SK-N-SH (cell line): ENCODE measurements around the gene RAMACL. TPM values are rescaled to one million over a fixed set of nuclear protein-coding genes. Genes with fewer than 3 reads are reported as not detected.

Experiments used
- CTCF ChIA-PET: fragments of 300-600, 350-600 bp; formaldehyde crosslinking; extraction: SDS; loops from one replicate; lab custom pipeline; 2021; lab: Yijun Ruan, JAX
- POLR2A ChIA-PET: fragments of 350-600 bp; sonication (Branson Sonifier 250); formaldehyde crosslinking; extraction: SDS; loops from one replicate; lab custom pipeline; 2020; ENCODE audit warnings: antibody characterized with exemption, inconsistent platforms; lab: Yijun Ruan, JAX
- DNase-seq: peaks from one replicate; pipeline ENCODE4 v3.0.0; 2012
- H2AFZ ChIP-seq: fragments of 200-600 bp; sonication (generic); 2 replicates; pipeline ENCODE4 v1.8.1; 2016; ENCODE audit warnings: antibody characterized with exemption, mild to moderate bottlenecking, low read depth
- H3F3A ChIP-seq: fragments of 200-600 bp; sonication (generic); replicated peaks from 2 replicates; pipeline ENCODE3; 2016; ENCODE audit warnings: antibody characterized with exemption, mild to moderate bottlenecking; ENCODE audit not compliant: insufficient read depth
- H3K27ac ChIP-seq, 2 experiments: fragments of 200-500 bp in 1 of 2; fragments of 200-600 bp in 1 of 2; sonication (Bioruptor generic) in 1 of 2; sonication (generic), shearing (Covaris generic) in 1 of 2; 2 replicates each; pipeline versions ENCODE4 v1.5.1 to v1.6.1; 2014 to 2016; ENCODE audit warnings: low read depth in 2 of 2, inconsistent platforms in 1 of 2, low read length in 1 of 2, mild to moderate bottlenecking in 1 of 2, mixed read lengths in 1 of 2
- H3K27me3 ChIP-seq: fragments of 200-600 bp; sonication (generic), shearing (Covaris generic); 2 replicates; pipeline ENCODE4 v1.6.1; 2016; ENCODE audit warnings: mixed run types; ENCODE audit not compliant: insufficient read depth
- H3K36me3 ChIP-seq, 2 experiments: fragments of 200-500 bp in 1 of 2; fragments of 200-600 bp in 1 of 2; sonication (Bioruptor generic) in 1 of 2; sonication (generic) in 1 of 2; replicated peaks in 1 of 2; 2 replicates each; pipeline versions ENCODE3 to v1.5.1; 2014 to 2016; ENCODE audit warnings: low read length in 1 of 2, mild to moderate bottlenecking in 1 of 2; ENCODE audit not compliant: insufficient read depth in 2 of 2, control insufficient read depth in 1 of 2
- H3K4me1 ChIP-seq, 2 experiments: fragments of 200-500 bp in 1 of 2; fragments of 200-600 bp in 1 of 2; sonication (Bioruptor generic) in 1 of 2; sonication (generic), shearing (Covaris generic) in 1 of 2; 2 replicates each; pipeline versions ENCODE4 v1.5.1 to v1.6.1; 2014 to 2016; ENCODE audit warnings: low read depth in 1 of 2, low read length in 1 of 2, mixed run types in 1 of 2; ENCODE audit not compliant: insufficient read depth in 2 of 2, control insufficient read depth in 1 of 2
- H3K4me2 ChIP-seq: fragments of 200-600 bp; sonication (generic), shearing (Covaris generic); 2 replicates; pipeline ENCODE4 v1.6.1; 2017; ENCODE audit warnings: mixed run types
- H3K4me3 ChIP-seq, 2 experiments: fragments of 200-500 bp in 1 of 2; fragments of 200-600 bp in 1 of 2; sonication (Bioruptor generic) in 1 of 2; sonication (generic), shearing (Covaris generic) in 1 of 2; 2 replicates each; pipeline versions ENCODE4 v1.5.1 to v1.8.1; 2014 to 2016; ENCODE audit warnings: low read depth in 2 of 2, inconsistent platforms in 1 of 2, low read length in 1 of 2, mild to moderate bottlenecking in 1 of 2, mixed read lengths in 1 of 2, moderate library complexity in 1 of 2
- H3K79me2 ChIP-seq: fragments of 200-600 bp; sonication (generic); 2 replicates; pipeline ENCODE4 v1.8.1; 2017; ENCODE audit warnings: mild to moderate bottlenecking; ENCODE audit not compliant: insufficient read depth
- H3K9ac ChIP-seq: fragments of 200-600 bp; sonication (generic); 2 replicates; pipeline ENCODE4 v1.6.1; 2017; ENCODE audit warnings: mixed run types
- H3K9me2 ChIP-seq: fragments of 200-600 bp; sonication (generic); 2 replicates; pipeline ENCODE4 v1.6.1; 2017; ENCODE audit warnings: mixed run types
- H3K9me3 ChIP-seq: fragments of 200-600 bp; sonication (generic); 2 replicates; pipeline ENCODE4 v1.6.1; 2017; ENCODE audit warnings: mixed run types, mild to moderate bottlenecking, moderate library complexity
- H4K20me1 ChIP-seq: fragments of 200-600 bp; sonication (generic); 2 replicates; pipeline ENCODE4 v1.6.1; 2017; ENCODE audit warnings: mild to moderate bottlenecking, mixed run types; ENCODE audit not compliant: insufficient read depth
- CHD2 ChIP-seq: fragments of 150-350 bp; IDR thresholded peaks from 2 replicates; pipeline ENCODE4 v1.6.1; 2018; ENCODE audit warnings: low read length; ENCODE audit not compliant: partially characterized antibody
- CTCF ChIP-seq: fragments of 200-600 bp; sonication (generic); IDR thresholded peaks from 2 replicates; pipeline ENCODE4 v1.6.1; 2017; ENCODE audit warnings: antibody characterized with exemption, mild to moderate bottlenecking, moderate library complexity
- ELF1 ChIP-seq: IDR thresholded peaks from 2 replicates; pipeline ENCODE4 v1.4.0; 2012
- FOXJ3 ChIP-seq: sonication (generic); formaldehyde crosslinking; IDR thresholded peaks from 2 replicates; pipeline ENCODE4 v1.5.1; 2020; ENCODE audit warnings: mild to moderate bottlenecking, missing genetic modification reagents
- FOXM1 ChIP-seq: IDR thresholded peaks from 2 replicates; pipeline ENCODE4 v1.4.0; 2012; ENCODE audit warnings: low read depth, mild to moderate bottlenecking
- GABPA ChIP-seq: IDR thresholded peaks from 2 replicates; pipeline ENCODE4 v1.4.0; 2012; ENCODE audit warnings: low read depth, mild to moderate bottlenecking
- JUND ChIP-seq: IDR thresholded peaks from 2 replicates; pipeline ENCODE4 v1.4.0; 2012
- MAX ChIP-seq: IDR thresholded peaks from 2 replicates; pipeline ENCODE4 v1.4.0; 2012; ENCODE audit warnings: low read depth
- MEF2A ChIP-seq: IDR thresholded peaks from 2 replicates; pipeline ENCODE4 v1.4.0; 2012; ENCODE audit warnings: low read depth, borderline replicate concordance
- MXI1 ChIP-seq: IDR thresholded peaks from 2 replicates; pipeline ENCODE4 v1.6.1; 2012; ENCODE audit warnings: mild to moderate bottlenecking, low read depth, low read length, improper control_type of control experiment
- NRF1 ChIP-seq: IDR thresholded peaks from 2 replicates; pipeline ENCODE4 v1.6.1; 2012; ENCODE audit warnings: low read depth, mild to moderate bottlenecking, low read length
- POLR2AphosphoS5 ChIP-seq: IDR thresholded peaks from 2 replicates; pipeline ENCODE4 v1.6.1; 2012; ENCODE audit warnings: low read depth, low read length
- RAD21 ChIP-seq: IDR thresholded peaks from 2 replicates; pipeline ENCODE4 v1.6.1; 2012; ENCODE audit warnings: mild to moderate bottlenecking, low read length
- RCOR1 ChIP-seq: fragments of 150-350 bp; IDR thresholded peaks from 2 replicates; pipeline ENCODE4 v1.6.1; 2017; ENCODE audit warnings: antibody characterized with exemption, low read length
- REST ChIP-seq: IDR thresholded peaks from 2 replicates; pipeline ENCODE4 v1.6.1; 2012; ENCODE audit warnings: mild to moderate bottlenecking, low read depth, low read length, moderate library complexity
- RFX5 ChIP-seq: IDR thresholded peaks from 2 replicates; pipeline ENCODE4 v1.6.1; 2012; ENCODE audit warnings: mild to moderate bottlenecking, improper control_type of control experiment, low read length
- TAF1 ChIP-seq: IDR thresholded peaks from 2 replicates; pipeline ENCODE4 v1.6.1; 2012; ENCODE audit warnings: low read depth, mild to moderate bottlenecking, low read length, moderate library complexity, borderline replicate concordance
- TCF12 ChIP-seq: IDR thresholded peaks from 2 replicates; pipeline ENCODE4 v1.4.0; 2012
- TEAD4 ChIP-seq: IDR thresholded peaks from 2 replicates; pipeline ENCODE4 v1.4.0; 2012; ENCODE audit warnings: mild to moderate bottlenecking, borderline replicate concordance; ENCODE audit not compliant: insufficient read depth
- YY1 ChIP-seq: IDR thresholded peaks from 2 replicates; pipeline ENCODE4 v1.4.0; 2012; ENCODE audit warnings: low read depth, mild to moderate bottlenecking
- WGBS: methylation state at CpG from one replicate; pipeline ENCODE4 v1.1.6; 2017; ENCODE audit warnings: low lambda C conversion rate; 5-methylcytosine and 5-hydroxymethylcytosine counted together
- polyA plus RNA-seq, 3 experiments: library from polyadenylated mRNA; depleted of rRNA; stranded (reverse); fragments of >200 nt; gene quantifications; 2 replicates each; pipeline ENCODE4 v1.2.3, GENCODE V29; 2012
- TF ChIP-seq, protein P1 (sequence below): fragments of 150-350 bp; IDR thresholded peaks from 2 replicates; pipeline ENCODE4 v1.6.1; 2017; ENCODE audit warnings: antibody characterized with exemption, low read length, low read depth, borderline replicate concordance
- TF ChIP-seq, protein P2 (sequence below): IDR thresholded peaks from 2 replicates; pipeline ENCODE4 v1.4.0; 2012; ENCODE audit warnings: low read depth, borderline replicate concordance

Gene RAMACL
- polyA plus RNA-seq, 1 of the 3 experiments (the other 2 are of a cell fraction), result 0.10 TPM

DNA sequence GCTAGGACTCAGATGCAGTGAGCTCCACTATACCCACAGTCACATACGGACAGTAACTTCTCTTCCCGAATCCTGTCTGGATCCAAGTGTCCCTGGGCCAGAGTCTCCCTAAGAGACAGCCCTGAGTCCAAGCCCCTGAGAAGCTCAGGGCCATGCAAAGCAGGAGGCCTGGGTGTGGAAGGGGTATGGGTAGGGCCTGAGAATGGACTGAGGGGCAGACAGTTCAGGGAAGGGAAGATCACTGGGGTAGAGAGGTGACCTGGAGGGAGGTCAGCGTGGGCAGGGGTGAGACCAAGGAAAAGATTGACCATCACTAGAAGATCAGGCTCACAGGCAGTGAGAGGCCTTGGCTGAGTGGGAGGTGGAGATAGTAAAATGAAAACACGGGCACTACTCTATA lies 31.8 kb upstream of the RAMACL start:
- Histone ChIP-seq H3K4me1 (peaks cover 32 to 87% of the 10 kb centered on the region in 2 experiments), H3K36me3 (peaks cover 19 to 26% of the 10 kb centered on the region in 2 experiments), H3K27me3 (no peaks in the 10 kb centered on the region), H4K20me1 (peaks cover 7% of the 10 kb centered on the region; the same call in 1 of the 2 replicates), H3K9me2 (no peaks in the 10 kb centered on the region), H3K9me3 (no peaks in the 10 kb centered on the region), H3K4me2 (no peak overlapping the region), H2AFZ (no peak overlapping the region), H3K9ac (no peak overlapping the region), H3F3A (peaks cover 36% of the 10 kb centered on the region), H3K79me2 (peaks cover 85% of the 10 kb centered on the region), H3K27ac (peak overlapping the region; percentile 93 to 97), H3K4me3 (no peak overlapping the region)
- ChIA-PET POLR2A (no interaction called here), CTCF (interaction anchor here (1.1 kb wide), 1 partner anchor 23 kb away, joined by 3 read pairs; no protein-coding TSS in a partner anchor)
- no peak for DNase-seq
- 95% methylated on average over 4 of the region's 4 CpGs for WGBS
- TF ChIP-seq CHD2, result no peak
- no peak for TF ChIP-seq POLR2AphosphoS5
- TF ChIP-seq NRF1, result no peak
- TF ChIP-seq JUND, result no peak
- TF ChIP-seq RCOR1, result no peak
- TF ChIP-seq MAX, result no peak
- TF ChIP-seq MEF2A, result no peak
- no peak for TF ChIP-seq MXI1

GRCh38 chr6:166617359-166617758 lies 30.9 kb upstream of the RAMACL start:
- peaks cover 7% of the 10 kb centered on the region; the same call in 1 of the 2 replicates for H4K20me1 ChIP-seq
- no peak for TF ChIP-seq REST
- TF ChIP-seq GABPA, result no peak
- no peak for TF ChIP-seq RFX5
- TF ChIP-seq NRF1, result no peak
- TF ChIP-seq CHD2, result no peak
- no peak for TF ChIP-seq TCF12
- no peak for TF ChIP-seq FOXJ3 (CRISPR knock-in tag)
- no peak for TF ChIP-seq YY1
- no peak for TF ChIP-seq RCOR1
- TF ChIP-seq ELF1, result no peak
- TF ChIP-seq RAD21, result no peak
- no peak for TF ChIP-seq TEAD4
- TF ChIP-seq, protein P1, sequence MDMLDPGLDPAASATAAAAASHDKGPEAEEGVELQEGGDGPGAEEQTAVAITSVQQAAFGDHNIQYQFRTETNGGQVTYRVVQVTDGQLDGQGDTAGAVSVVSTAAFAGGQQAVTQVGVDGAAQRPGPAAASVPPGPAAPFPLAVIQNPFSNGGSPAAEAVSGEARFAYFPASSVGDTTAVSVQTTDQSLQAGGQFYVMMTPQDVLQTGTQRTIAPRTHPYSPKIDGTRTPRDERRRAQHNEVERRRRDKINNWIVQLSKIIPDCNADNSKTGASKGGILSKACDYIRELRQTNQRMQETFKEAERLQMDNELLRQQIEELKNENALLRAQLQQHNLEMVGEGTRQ, result no peak
- no peak for TF ChIP-seq JUND
- no peak for TF ChIP-seq TAF1
- TF ChIP-seq CTCF, result no peak
- TF ChIP-seq FOXM1, result no peak
- TF ChIP-seq, protein P2, sequence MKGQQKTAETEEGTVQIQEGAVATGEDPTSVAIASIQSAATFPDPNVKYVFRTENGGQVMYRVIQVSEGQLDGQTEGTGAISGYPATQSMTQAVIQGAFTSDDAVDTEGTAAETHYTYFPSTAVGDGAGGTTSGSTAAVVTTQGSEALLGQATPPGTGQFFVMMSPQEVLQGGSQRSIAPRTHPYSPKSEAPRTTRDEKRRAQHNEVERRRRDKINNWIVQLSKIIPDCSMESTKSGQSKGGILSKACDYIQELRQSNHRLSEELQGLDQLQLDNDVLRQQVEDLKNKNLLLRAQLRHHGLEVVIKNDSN, result no peak
- POLR2A ChIA-PET, result no interaction called here
- H3K9me2 ChIP-seq, result no peaks in the 10 kb centered on the region
- peak overlapping the region; percentile 14 to 97; a peak in 2 of 4 replicates for H3K27ac ChIP-seq
- H3K36me3 ChIP-seq, result peaks cover 19 to 31% of the 10 kb centered on the region in 2 experiments
- peaks cover 82% of the 10 kb centered on the region for H3K79me2 ChIP-seq
- 92% methylated on average over 7 of the region's 7 CpGs for WGBS
- H3K4me3 ChIP-seq, result no peak overlapping the region
- H3F3A ChIP-seq, result peaks cover 36% of the 10 kb centered on the region
- no peak overlapping the region for H3K9ac ChIP-seq
- H2AFZ ChIP-seq, result no peak overlapping the region
- peaks cover 32 to 91% of the 10 kb centered on the region in 2 experiments for H3K4me1 ChIP-seq
- CTCF ChIA-PET, result interaction anchor here (1.1 kb wide), 1 partner anchor 22 kb away, joined by 3 read pairs; no protein-coding TSS in a partner anchor
- H3K27me3 ChIP-seq, result no peaks in the 10 kb centered on the region
- no peak for DNase-seq
- no peak overlapping the region for H3K4me2 ChIP-seq
- no peaks in the 10 kb centered on the region for H3K9me3 ChIP-seq
